Fibroblast of mammary gland (primary cell): ENCODE data around the gene PKD2.
"Not testable (repeated sequence)": the region's sequence is repeated elsewhere in the genome, so short reads cannot be mapped to it uniquely, and the experiment has no call there.

ENCODE experiments used
- DNase-seq: peaks from one replicate; pipeline ENCODE4 v3.0.0-alpha.2; 2010; ENCODE audit warnings: low read depth
- H3K4me3 ChIP-seq: 2 replicates; pipeline ENCODE4 v1.5.1; 2011; ENCODE audit warnings: low read depth, mild to moderate bottlenecking, low read length, moderate library complexity; ENCODE audit not compliant: control insufficient read depth
- TF ChIP-seq, protein P1 (sequence below): conservative IDR thresholded peaks from 2 replicates; pipeline ENCODE4 v1.5.1; 2011; ENCODE audit warnings: low read depth, low read length, inconsistent platforms; ENCODE audit not compliant: control insufficient read depth, insufficient read depth

The PKD2 gene

DNA sequence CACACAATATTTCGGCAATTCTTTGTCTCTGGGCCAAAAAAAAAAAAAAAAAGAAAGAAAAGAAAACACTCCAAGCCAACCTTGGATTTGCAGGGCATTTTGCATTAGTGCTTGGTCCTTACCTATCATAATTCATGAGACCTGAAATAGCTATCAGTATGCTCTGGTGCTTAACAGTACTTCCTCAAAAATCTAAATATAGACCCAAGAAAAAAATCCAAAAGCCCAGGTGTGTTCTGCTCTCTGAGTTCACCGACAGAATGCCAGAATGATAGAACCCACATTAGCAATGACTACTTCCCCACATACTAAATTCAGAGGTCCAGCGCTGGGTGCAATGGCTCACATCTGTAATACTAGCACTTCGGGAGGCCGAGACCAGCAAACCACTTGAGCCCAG lies 108.2 kb downstream of the PKD2 start:
- no peak overlapping the region for H3K4me3 ChIP-seq
- TF ChIP-seq, protein P1, sequence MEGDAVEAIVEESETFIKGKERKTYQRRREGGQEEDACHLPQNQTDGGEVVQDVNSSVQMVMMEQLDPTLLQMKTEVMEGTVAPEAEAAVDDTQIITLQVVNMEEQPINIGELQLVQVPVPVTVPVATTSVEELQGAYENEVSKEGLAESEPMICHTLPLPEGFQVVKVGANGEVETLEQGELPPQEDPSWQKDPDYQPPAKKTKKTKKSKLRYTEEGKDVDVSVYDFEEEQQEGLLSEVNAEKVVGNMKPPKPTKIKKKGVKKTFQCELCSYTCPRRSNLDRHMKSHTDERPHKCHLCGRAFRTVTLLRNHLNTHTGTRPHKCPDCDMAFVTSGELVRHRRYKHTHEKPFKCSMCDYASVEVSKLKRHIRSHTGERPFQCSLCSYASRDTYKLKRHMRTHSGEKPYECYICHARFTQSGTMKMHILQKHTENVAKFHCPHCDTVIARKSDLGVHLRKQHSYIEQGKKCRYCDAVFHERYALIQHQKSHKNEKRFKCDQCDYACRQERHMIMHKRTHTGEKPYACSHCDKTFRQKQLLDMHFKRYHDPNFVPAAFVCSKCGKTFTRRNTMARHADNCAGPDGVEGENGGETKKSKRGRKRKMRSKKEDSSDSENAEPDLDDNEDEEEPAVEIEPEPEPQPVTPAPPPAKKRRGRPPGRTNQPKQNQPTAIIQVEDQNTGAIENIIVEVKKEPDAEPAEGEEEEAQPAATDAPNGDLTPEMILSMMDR = no peak
- DNase-seq = no peak

DNA sequence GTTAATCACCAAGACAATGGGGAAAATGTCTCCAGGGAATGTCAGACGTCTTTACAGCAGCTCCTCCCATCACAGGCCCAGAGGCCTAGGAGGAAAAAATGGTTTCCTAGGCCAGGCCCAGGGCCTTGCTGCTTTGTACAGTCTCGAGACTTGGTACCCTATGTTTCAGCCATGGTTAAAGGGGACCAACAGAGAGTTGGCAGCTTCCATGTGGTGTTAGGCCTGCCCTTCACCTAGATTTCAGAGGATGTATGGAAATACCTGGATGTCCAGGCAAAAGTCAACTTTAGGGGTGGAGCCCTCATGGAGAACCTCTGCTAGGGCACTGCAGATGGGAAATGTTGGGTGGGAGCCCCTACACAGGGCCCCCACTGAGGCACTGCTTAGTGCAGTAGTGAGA lies 112.5 kb downstream of the PKD2 start:
- DNase-seq = no peak
- no peak overlapping the region for H3K4me3 ChIP-seq
- TF ChIP-seq, protein P1 = no peak

DNA sequence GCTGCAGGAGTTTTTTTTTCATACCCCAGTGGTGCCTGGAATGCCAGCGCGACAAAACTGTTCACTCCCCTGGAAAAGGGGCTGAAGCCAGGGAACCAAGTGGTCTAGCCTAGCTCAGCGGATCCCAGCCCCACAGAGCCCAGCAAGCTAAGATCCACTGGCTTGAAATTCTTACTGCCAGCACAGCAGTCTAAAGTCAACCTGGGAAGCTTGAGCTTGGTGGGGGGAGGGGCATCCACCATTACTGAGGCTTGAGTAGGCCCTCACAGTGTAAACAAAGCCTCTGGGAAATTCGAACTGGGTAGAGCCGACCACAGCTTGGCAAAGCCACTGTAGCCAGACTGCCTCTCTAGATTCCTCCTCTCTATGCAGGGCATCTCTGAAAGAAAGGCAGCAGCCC lies 114.8 kb downstream of the PKD2 start:
- DNase-seq, H3K4me3 ChIP-seq: not testable (repeated sequence)
